DMS53 (cell line): Measurements from ENCODE around the gene RCOR3.
"Not testable (repeated sequence)": the region's sequence is repeated elsewhere in the genome, so short reads cannot be mapped to it uniquely, and the experiment has no call there.

Experiments used
- DNase-seq: peaks from one replicate; lab custom pipeline; 2025; lab: John Stamatoyannopoulos, UW

The RCOR3 gene

GRCh38 chr1:211258756-211259637 lies at the start of gene RCOR3:
TSS of gene RCOR3 (plus strand) at chr1:211259366. CDS start at chr1:211259561, 195 bp downstream.
- DNase-seq: peak; percentile 99

- peak; percentile 42 for DNase-seq
These were observed 49.1 kb upstream of the RCOR3 start for GRCh38 chr1:211210052-211210451.

DNA sequence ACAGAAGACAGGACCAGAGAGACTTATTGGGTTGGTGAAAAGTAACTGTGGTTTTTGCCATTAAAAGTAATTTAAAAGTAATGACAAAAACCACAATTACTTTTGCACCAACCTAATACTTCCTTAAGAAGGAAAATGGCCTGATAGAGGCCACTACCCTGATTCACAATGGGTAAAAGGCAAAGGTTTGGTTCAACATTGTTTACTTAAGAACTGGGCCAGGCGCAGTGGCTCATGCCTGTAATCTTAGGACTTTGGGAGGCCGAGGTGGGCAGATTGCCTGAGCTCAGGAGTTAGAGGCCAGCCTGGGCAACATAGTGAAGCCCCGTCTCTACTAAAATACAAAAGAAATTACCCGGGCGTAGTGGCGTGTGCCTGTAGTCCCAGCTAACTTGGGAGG lies 48.2 kb upstream of the RCOR3 start:
- DNase-seq: no peak

DNA sequence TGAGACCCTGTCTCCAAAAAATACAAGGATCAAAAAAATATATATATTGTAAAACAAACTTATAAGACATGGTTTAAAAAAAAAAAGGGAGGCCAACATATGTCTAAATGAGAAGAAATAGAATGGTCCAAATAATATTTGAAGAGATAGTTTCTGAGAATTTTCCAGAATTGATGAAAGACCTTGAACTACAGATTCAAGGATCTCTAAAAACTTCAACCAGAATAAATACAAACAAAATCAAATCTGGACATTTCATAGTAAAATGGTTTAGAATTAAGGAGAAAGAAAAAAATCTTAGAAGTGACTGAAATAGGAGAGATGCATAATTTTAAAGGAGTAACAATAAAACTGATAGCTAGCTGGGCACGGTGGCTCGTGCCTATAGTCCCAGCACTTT lies 45.5 kb upstream of the RCOR3 start:
- no peak for DNase-seq

GRCh38 chr1:211215577-211215976 lies 43.6 kb upstream of the RCOR3 start:
- DNase-seq: no peak

GRCh38 chr1:211217392-211217791 lies 41.8 kb upstream of the RCOR3 start:
- no peak for DNase-seq

GRCh38 chr1:211222469-211223234 lies 36.5 kb upstream of the RCOR3 start:
- peak; percentile 73 for DNase-seq

- DNase-seq: not testable (repeated sequence)
These were observed 30.4 kb upstream of the RCOR3 start for GRCh38 chr1:211228573-211229364.

GRCh38 chr1:211229365-211229759 lies 29.8 kb upstream of the RCOR3 start:
- no peak for DNase-seq

DNA sequence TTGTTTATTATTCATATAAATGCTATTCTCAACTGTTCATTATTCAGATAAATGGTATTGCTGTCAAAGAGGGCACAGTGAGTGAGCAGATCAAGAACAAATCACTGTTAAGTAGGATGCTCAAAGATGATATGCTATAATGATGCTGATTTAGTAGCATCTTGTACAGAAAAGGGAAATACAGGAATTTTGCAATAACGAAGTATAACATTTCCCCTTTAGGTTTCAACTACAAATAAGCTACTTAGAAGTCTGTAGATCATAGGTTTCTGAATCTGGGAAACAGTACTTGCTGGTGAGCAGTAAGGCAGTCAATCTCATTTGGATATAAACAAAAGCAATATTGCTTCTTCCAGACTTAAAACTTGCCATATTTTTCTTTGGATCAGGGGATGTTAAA lies 27.3 kb upstream of the RCOR3 start:
- DNase-seq: no peak

GRCh38 chr1:211236633-211237320 lies 22.4 kb upstream of the RCOR3 start:
- peak; percentile 90 for DNase-seq

DNA sequence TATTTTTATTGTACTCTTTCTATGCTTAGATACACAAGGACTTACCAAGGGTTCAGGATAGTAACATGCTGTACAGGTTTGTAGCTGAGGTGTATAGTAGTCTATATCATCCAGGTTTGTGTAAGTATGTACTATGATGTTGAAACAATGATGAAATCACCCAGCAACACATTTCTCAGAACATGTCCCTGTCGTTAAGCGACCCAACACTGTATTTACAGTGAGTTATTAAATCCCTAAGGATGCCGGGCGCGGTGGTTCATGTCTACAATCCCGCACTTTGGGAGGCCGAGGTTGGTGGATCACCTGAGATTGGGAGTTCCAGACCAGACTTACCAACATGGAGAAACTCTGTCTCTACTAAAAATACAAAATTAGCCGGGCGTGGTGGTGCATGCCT lies 21.6 kb upstream of the RCOR3 start:
- no peak for DNase-seq

DNA sequence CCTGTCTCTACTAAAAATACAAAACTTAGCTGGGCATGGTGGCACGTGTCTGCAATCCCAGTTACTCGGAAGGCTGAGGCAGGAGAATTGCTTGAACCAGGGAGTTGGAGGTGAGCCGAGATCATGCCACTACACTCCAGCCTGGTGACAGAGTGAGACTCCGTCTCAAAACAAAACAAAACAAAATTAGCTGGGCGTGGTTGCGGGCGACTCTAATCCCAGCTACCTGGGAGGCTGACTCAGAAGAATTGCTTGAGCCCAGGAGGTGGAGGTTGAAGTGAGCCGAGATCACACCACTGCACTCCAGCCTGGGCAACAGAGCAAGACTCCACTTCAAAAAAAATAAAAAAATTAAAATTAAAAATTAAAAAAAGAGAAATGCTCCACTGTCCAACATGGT lies 18.6 kb upstream of the RCOR3 start:
- not testable (repeated sequence) for DNase-seq

GRCh38 chr1:211241071-211241470 lies 18.1 kb upstream of the RCOR3 start:
- no peak for DNase-seq

DNA sequence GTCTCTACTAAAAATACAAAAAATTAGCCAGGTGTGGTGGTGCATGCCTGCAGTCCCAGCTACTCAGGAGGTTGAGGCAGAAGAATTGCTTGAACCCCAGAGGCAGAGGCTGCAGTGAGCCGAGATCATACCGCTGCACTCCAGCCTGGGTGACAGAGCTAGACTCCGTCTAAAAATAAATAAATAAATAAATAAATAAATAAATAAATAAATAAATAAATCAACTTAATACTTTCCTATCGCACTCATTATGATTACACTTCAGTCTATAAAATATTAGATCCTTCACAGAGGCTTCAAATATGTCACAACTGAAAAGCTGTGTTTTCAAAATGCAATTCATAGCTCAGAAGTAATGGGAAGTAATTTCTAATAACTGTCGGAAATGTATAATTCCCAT lies 15.5 kb upstream of the RCOR3 start:
- not testable (repeated sequence) for DNase-seq

GRCh38 chr1:211246583-211246982 lies 12.6 kb upstream of the RCOR3 start:
- not testable (repeated sequence) for DNase-seq

- DNase-seq: no peak
These were observed 11.2 kb upstream of the RCOR3 start for GRCh38 chr1:211247921-211248320.

GRCh38 chr1:211249611-211250010 lies 9.6 kb upstream of the RCOR3 start:
- DNase-seq: peak; percentile 13

DNA sequence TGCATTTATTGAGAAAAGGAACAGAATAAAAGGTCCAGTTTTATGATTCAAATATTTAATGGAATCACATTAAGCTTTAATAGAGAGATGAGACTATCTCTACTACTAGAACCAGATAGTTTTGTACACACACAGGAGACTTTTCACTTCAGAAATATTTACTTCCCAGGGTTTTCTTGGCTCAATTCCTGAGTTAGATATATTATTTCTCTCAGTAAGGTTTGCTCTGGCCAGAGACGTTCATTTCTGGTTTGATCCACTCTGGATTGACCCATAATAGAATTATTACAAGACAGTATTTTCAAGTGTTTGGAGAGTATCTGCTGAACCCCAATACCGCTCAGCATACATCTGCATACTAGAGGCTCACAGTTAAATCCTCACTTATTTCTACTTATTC lies 1.3 kb upstream of the RCOR3 start:
- no peak for DNase-seq

DNA sequence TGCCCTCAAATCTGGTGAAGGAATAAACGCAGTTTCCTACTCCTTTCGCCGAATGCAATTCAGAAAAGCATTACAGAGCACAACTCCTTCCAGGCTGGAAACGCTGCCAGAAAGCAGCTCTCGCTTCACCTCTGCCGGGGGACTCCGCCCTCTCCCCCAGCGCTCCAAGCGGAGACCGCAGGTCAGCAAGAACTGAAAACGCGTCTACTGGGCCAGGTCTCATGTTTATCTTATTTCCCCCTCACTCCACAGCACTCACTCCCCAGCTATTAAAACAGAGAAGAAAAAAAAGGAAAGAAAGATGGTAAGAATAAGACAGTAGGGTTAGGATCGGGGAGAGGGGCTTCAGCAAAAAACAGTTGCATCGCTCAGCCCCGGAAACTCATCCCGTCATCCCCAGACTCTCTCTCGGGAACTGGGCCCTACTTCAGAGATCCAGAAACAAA lies 833 bp upstream of the RCOR3 start:
- DNase-seq: peak; percentile 93

DNA sequence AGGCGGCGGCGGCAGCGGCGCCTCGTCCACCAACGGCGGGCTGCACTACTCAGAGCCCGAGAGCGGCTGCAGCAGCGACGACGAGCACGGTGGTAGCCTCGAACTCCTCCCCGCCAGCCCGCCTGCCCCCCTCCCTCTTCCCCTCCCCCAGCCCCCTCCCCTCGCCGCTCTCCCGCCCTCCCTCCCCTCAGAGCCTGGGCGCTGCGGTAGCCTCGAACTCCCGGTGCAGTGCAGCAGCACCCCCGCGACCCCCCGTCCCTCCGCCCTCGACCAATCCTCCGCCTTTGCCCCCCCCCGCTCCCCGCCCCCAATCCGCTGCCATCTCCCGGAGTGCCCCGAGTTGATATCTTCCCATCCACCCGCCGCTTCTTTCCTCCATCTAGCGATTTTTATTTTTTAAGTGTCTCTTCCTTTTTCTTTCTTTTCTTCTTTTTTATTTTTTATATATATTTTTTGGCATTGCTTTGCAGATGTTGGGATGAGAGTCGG lies 516 bp downstream of the RCOR3 start:
- peak; percentile 91 for DNase-seq
